RPMI7951 (cell line): ENCODE measurements around the gene CBX7. TPM values are rescaled to one million over a fixed set of nuclear protein-coding genes. Genes with fewer than 3 reads are reported as not detected.

Source experiments
- DNase-seq: peaks from one replicate; pipeline ENCODE4 v3.0.0-alpha.2; 2012; ENCODE audit warnings: low read depth
- total RNA-seq: library from RNA; depleted of rRNA; stranded (reverse); fragments of >200 nt; shearing (Covaris generic); gene quantifications from 2 replicates; pipeline ENCODE4 v1.2.3, GENCODE V29; 2014

CBX7 gene
- total RNA-seq, 1 experiment from 2014 or later: 1.4 TPM

DNA sequence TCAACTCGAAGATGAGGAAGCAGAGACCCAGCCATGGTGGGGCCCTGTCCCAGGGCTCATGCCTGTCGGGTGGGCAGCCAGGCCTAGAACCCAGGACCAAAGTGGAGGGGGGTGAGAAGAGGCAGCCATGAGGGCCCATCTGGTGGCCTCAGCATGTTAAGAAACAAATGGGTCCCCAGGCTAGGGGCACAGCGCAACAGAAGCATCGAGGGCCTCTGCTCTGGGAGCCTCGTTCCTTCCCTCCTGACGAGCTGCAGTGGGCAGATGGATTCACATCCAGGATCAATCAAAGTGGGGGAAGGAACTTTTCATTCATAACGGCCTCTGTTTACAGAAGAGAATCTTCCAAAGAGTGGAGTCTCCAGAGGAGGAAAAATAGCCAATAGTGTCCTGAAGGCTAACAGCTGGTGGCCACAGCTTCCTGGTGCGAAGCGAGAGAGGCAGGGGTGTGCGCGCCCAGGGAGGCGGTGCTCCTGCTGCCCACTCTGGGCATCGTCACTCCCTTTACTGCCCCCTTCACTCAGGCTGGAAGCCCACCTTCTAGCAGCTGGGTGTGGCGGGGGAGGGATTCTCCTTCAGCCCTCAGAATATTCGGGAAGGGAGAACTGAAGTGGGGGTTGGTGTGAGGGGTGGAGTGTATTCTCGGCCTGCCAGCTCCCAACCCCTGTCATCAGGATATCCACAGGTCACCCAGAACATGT is 4.3 kb downstream of the CBX7 start:
- DNase-seq: no peak

DNA sequence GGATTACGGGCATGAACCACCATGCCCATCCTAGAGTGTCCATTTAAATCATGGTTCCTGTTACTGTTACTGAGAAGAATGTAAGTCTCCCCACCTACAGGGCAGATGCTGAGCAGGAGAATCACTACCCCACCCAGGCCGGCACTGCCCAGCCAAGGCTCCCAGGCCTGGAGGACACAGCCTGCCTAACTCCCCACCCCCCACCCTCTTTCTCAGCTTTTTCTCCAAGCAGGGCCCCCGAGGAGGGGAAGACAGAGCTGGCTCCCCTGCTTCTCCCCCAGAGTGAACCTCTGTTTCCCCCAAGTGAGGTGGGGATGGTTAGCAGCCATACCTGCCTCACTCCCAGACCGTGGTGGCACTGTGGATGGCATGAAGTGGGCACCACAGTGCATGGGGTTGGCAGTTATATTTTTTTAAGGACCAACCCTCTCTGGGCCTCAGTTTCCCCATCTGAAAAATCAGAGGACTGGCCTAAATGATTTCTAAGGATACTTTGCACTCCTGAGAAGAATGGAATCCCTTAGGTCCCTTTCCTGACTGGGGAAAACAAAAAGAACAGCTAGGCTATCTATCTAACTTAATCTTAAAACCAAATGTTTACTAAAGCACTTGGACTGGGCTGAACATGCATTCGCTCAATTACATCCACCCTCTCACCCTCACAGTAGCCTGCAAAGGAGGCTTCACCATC is 5.0 kb downstream of the CBX7 start:
- no peak for DNase-seq

DNA sequence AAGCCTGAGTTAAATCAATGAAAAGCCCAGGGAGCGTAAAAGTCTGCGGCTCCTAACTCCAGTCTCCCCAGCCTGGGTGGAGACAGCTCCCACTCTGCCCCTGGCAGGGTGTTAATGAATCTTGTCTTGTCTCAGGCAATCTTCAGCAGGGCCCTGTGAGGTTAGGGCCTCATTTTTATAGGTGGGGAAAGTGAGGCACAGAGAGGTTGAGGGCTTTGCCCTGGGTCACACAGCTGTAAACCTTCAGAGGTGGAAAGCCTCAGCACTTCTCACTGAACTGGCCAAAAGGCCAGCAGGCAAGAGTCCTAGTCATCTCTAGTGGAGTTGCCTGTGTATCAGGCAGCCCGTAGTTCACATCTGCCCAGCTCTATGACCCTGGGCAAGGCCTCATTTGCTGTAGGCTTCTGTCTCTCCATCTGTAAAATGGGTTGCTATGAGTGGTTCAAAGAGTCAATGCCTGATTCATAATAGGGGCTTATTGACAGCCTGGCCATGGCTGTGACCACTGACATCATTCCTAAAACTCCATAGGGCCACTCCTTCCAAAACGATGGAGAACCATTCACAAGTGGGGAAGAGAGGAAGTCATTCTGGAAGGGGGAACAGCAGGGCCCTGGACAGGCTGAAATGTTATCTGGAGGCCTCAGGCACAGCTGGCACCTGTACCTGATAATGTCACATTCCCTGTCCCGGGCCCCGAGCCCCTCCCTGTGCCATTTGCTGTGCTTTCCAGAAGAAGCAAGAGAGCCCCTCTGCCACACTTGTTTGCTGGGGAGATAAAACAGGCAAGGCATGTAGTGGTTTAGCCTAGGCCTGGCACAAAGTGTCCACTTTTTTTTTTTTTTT is 6.0 kb downstream of the CBX7 start:
- DNase-seq: no peak

DNA sequence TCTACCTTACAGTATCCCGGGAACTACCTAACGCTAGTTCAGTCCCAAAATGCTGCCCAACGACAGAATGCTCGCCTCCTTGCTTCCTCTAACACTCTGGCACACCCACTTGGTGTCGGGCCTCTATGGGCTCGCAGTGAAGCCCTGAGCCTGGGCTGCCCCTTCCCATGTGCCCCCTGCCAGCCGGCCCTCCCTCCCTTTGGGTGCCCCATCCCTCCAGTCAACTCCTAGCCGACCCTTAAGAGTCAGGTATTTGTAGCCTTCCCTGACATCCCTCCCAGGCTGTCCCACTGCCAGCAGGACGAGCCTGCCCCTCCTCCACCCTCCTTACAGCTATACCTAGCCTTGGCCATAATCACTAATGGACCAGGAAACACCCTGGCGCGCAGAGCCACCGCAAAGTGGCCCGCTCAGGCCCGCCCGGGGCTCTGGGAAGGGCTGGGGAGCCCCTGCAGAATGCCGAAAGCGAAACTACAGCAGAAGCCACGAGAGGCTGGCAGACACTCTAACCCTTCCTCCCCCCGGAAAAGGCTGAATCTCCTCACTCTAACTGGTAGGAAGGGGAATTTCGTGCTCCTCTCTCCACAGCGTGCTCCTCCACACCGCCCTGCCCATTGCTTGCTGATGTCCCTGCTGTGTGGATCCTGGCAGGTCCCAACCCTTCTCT is 8.2 kb downstream of the CBX7 start:
- DNase-seq: peak; percentile 80

DNA sequence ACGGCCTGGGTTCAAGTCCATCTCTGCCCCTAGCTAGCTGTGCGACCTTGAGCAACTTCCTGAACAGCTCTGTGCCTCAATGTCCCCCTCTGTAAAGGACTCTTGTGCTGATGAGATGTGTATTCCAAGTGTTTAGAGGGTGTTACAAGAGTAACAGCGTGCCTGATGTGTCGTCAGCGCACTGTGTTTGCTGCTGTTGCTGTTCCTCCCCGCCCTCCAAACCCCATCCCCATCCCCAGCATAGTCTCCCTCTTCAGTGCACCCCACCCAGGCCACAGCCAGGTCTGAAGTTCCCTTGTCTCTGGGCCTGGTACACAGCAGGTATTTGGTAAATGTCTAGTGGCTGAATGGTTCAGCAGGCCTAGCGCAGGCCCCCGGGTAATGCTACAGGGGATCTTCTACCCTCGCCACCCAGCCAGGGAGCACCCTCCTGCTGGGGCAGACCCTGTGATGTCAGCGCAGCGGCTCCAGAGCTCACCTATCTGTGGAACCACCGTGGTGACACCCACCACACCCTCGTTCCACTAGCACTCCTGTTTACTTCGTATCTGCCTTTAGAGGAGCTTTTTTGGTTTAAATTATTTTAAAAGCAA is 10.3 kb downstream of the CBX7 start:
- DNase-seq: no peak

DNA sequence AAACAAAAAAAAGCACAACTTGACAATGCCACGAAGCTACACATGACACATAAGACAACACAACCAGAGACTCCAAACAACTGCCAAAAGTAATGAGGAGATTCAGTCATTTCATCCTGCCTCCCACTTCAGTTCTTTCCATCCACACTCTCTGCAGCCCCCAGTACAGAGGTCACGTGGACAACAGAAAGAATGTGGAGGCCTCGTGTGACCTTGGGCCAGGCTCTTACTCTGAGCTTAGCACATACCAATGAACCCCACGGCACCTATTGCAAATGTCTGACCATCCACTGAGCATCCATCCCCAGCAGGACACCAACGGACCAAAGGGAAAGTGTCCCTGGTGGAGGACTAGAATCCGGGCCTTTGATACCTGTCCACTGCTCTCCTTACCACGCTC is 12.5 kb downstream of the CBX7 start:
- no peak for DNase-seq

DNA sequence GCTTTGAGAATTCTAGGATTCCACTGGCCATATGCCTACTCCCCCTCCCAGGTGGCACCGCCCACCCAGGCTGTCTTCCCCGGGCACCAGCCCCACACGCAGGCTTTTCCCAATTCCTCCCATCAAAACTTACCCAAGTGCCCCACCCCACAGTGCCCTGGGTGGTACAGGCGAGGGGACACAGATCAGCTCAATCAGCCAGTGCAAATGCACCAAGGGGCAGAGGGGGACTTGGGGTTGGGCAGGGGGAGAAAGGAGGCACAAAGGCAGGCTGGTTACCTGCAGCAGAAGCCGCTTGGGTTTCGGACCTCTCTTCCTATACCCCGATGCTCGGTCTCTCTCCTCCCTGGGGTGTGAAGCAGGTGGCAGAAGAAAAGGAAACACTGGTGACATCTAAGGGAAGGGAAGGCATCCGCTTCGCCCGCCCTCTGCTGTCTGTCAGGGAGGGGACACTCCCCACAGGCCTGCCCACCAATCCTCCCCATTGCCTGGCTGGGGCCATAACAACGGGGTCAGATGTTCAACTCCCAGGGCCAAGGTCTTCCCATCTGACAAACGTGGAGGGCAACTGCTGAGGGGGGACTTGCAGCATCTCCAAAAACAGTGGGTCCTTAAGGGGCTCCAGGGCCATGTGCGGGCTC is 14.0 kb downstream of the CBX7 start:
- DNase-seq: no peak

DNA sequence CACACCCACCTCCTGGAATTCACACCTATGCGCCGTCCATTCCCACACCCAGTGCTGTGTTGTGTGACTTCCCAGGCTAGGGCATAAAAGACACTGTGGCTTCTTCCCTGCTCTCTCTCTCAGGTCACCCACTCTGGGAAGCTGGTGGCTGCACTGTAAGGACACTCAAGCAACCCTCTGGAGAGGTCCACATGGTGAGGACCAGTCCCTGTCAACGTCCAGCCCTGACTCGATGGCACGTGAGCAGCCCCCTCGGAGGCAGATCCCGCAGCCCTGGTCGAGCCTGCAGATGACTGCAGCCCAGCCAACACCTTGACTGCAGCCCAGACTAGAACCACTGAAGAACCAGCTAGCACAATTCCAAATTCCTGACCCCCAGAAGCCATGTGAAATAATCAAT is 16.2 kb downstream of the CBX7 start:
- no peak for DNase-seq

DNA sequence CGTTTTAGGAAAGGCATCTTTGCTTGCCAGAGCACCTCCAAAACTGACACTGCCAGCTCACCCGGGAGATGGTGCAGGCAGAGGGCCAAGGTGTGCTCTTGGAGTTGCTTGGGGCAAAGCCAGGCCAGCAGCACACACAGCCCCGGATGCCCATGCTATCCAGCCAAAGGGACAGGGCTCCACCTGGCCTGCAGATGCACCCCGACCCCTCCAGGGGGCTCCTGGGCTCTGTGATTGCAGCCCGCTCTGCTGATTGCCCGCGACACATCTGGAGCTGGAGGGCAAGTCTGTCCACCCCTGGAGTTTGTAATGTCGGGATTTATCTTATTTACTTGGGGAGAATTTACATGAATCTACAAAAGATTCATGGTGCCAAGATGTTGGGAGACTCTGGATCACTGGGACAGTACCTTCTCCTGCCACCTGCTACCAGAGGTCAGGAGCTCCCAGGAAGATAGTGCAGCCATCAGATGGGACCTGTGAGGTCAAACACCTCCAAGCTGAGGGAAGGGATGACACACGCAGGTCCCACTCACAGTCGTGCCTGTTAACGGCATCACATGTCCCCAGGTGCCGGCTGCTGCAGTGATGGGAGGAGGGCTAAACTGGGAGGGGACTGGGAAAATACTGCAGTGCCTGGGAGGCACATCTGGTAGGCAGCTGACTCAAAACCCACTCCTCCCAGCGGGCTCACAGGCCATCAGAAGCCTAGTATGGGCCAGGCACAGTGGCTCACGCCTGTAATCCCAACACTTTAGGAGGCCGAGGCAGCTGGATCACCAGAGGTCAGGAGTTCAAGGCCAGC is 17.2 kb downstream of the CBX7 start:
- peak; percentile 55 for DNase-seq

DNA sequence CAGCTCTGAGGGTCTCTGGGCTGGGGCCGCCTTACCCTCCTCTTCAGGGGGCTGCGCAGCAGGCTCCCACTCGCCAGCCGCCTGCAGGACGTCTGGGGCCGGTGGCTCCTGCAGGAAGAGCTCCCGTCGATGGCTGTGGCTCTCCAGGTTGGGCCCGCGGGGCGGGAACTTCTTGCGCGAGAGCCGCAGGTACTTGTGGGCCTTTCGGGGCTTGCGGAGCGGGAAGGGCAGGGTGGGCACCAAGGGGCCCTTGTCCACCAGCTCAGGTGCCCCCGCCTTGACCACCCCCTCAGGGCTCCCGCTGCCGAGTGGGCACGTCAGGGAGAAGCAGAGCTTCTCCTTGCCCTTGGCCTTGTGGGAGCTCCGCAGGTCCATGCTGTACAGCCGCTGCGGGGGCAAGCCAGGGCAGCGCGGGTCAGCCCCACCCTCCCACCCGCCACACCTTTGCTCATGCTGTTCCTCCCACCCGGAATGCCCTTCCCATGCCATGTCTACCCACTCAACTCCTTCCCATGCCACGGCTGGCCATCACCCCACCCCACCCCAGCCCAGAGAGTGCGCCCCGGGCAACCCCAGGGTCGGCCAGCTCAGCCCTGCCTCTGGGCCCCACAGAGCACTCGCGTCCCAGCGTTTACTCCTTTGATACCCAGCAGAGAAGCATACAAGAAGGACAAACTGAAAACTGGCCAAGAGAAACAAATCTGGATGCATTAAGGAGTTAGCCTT is 18.0 kb downstream of the CBX7 start:
- DNase-seq: no peak

DNA sequence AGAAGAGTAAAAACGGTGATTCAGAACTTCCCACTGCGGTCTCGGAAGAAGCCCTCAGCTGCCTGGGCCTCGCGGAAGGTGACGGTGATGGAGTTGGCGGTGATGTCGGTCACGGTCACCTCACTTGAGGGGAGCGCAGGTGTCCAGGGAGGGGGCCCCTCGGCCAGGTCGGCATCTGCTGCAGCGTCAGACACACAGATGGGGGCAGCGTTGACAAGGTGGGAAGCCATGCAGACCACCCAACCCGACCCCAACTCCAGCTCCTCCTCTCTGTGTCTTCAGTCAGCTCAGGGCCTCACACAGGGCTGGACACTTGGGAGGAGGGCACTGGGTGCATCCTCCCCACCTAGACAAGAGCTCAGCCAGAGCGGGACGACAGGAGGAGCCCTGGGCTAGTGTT is 18.6 kb downstream of the CBX7 start:
- no peak for DNase-seq

DNA sequence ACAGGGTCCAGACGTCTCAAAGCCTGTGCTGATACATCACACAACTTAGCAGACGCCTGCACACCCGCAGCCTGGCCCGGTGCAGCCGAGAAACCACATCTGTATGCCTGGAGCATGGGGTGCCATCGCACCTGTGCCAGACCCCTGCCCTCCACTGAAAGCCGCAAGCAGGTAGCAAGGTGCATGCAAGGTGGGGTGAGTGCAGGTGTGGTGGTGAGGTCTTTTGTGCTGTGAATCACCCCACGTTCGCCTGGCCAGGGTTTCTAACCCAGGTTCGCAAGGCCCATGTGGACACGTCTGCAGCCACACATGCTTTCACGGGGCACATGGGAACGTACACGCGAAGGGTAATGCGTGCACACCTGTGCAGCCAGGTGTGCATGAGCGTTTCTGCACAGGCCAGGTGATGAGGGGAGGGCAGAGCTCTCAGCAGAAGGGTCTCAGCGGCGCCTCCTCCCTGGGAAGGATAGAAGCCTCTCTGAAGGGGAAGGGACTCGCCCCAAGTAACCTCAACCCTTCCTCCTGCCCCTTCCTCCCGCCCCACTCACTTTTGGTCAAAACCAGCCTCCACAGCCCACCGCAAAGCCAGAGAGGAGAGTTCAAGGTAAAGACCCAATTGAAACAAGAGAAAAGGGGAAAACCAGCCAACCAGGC is 19.5 kb downstream of the CBX7 start:
- no peak for DNase-seq

DNA sequence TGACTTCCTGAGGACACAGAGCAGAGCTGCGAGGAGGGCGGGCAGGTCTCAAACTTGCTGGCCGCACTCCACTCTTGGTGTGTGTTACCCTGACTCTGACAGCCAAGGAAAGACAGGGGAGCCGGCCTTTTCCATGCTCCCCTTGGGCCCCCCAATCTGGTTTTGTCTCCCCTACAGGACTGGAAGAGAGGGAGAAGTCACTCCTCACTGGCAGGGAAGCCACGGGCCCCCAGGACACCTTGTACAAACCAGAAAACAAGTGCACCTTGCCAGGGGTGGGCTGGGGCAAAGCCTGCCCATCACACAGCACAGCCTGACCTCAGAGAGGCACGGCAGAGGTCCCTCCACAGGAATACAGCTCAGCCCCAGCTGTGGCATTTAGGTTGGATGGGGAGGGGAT is 20.2 kb downstream of the CBX7 start:
- DNase-seq: no peak

DNA sequence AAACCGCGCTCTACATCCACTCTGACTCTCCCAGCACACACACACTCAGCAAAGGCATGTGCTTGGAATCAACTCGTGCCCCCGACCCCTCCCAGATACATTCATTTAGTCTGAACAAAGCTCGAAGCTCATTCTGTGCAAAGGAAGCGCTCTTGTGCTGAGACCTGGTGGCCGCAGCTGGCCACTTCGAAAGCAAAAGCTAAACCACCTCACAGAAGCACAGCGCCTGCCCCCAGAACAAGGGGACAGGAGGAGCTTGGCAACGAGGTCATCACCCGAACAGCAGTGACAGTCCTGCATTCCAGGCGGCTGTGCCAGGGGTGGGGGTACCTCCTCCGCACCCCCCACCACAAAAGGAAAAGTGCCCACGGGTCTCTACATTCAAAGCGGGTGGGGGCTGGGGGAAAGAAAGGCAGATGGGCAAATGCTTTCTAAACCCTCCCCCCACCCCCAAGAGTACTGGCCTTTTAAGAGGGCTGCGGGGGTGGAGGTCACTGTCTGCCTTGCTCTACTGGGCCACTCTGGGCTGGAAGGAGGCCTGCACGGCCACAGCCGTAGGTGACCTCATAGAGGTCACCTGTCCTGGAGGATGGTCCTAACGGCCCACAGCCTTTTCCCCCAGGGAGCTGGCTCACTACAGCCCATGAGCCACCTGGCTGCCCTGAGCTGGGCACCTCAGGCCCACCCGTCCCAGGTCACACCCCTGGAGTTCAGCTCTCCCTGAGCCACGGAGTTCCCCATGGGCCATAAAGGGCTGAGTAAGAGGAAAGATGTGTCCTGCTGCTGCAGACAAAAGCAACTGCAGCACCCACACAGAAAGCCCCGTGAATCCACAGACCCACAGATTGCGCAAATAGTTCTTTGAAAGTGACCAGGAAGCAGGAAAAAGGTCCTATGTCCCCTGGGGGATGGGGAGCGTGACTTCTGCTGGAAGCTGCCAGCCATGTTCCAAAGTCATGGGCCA is 21.3 kb downstream of the CBX7 start:
- no peak for DNase-seq

DNA sequence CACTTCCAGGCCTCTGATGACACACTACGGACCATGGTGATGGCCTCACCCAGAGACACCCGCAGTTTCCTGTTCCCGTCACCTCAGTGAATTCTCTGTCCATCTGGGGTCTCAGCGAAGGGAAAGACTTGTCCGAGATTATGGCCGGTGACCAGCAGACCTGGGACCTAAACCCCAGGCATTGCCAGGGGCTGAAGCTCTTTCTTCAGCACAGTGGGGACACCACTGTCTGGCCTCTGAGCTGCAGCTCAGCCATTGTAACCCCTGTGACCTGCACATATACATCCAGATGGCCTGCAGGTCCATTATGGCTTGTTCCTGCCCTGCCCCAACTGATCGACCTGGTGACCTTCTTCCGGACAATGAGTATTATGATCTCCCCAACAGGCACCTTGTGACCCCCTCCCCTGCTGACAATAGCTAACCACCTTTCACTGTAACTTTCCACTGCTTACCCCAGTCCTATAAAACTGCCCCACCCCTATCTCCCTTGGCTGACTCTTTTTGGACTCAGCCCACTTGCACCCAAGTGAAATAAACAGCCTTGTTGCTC is 22.3 kb downstream of the CBX7 start:
- DNase-seq: no peak

DNA sequence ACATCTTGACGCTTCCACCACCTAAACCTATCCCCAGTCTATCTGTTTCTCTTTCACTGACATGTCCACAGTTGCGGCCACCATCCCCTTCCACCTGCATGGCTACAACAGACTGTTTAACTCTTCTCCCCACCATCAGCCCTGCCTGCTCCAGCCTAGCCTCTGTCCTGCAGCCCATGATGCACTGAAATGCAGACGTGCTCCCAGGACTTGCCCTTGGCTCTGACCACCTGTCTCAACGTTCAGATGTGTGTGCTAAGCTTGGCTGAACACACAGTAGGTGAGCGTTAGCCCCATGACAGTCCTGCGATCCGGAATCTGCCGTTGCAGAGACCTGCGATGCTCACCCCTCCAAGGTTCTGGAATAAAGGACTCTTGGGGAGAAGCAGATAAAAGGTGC is 22.7 kb downstream of the CBX7 start:
- no peak for DNase-seq

DNA sequence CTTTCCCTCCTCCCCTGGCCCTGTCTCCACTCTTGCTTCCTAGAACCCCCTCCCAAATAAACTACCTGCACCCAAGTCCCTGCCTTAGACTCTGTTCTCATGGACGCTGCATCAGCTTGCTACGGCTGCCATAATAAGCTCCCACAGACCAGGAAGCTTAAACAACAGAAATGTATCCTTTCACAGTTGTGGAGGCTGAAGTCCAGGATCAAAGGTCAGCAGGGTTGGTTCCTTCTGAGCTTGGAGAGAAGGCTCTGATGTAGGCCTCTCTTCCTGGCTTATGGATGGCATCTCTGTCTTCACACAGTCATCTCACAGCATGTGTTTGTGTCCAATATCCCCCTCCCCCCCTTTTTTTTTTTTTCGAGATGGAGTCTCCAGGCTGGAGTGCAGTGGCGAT is 23.4 kb downstream of the CBX7 start:
- no peak for DNase-seq

DNA sequence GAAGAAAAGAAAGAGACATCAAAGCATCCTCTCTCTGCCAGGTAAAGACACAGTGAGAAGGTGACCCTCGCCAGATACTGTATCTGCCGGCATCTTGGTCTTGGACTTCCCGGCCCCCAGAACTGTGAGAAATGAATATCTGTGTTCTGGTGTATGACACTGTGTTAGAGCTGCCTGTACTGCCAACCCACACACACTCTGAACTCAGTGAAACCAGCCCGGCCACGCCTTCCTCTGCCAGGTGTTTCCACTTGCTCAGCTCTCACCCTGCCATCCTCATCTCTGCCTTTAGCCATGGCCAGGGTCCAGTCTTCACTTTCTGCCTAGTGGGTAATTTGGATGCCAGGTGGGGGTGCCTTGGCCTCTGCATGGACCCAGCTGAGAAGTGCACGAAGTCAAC is 24.0 kb downstream of the CBX7 start:
- DNase-seq: no peak
